Adrenal gland (tissue), 5 donors: ENCODE results near the gene PKP1.

Experiments used
- CTCF ChIP-seq, 6 experiments: fragments of 450-650 bp in 4 of 6; fragments of 200-600 bp in 2 of 6; sonication (generic) in 1 of 6; IDR thresholded peaks; 1 replicate in 5 of 6; 2 replicates in 1 of 6; pipeline versions ENCODE4 v1.5.1 to v1.8.0; 2016 to 2021; ENCODE audit warnings: antibody characterized with exemption in 6 of 6, mild to moderate bottlenecking in 2 of 6, moderate library complexity in 1 of 6
- POLR2A ChIP-seq, 2 donors: fragments of 450-650 bp; IDR thresholded peaks; one replicate each; pipeline ENCODE4 v1.6.1; 2017; ENCODE audit warnings: antibody characterized with exemption in 2 of 2, mild to moderate bottlenecking in 2 of 2, moderate library complexity in 1 of 2
- donor health status: DM: no; HTN: no; CAD: no.

GRCh38 chr1:201282216-201282615, 1.1 kb upstream of the PKP1 start:
- TF ChIP-seq POLR2A (IDR thresholded peaks at IDR 0.05) (no peak), CTCF (IDR thresholded peaks at IDR 0.05) (no peak)
